Measurements from ENCODE around the gene COL23A1. TPM values are rescaled to one million over a fixed set of nuclear protein-coding genes. Genes with fewer than 3 reads are reported as not detected.

COL23A1 gene
- total and polyA plus RNA-seq, 2 experiments from 2014 or later, result 4.8 to 8.2 TPM

- no peaks in the 10 kb centered on the region for H3K36me3 Mint-ChIP-seq (ENCODE audit: low read depth)
- ATAC-seq, result peak; percentile 65
- no peaks in the 10 kb centered on the region for H3K9me2 ChIP-seq (ENCODE audit: insufficient read depth)
- TF ChIP-seq EZH2 (IDR thresholded peaks at IDR 0.05; ENCODE audit: low read depth, unreplicated experiment) (no peak), EZH2phosphoT487 (IDR thresholded peaks at IDR 0.05; ENCODE audit: unreplicated experiment) (no peak), JUNB (IDR thresholded peaks at IDR 0.05; ENCODE audit: unreplicated experiment) (no peak), ZNF462 (CRISPR knock-in tag; IDR thresholded peaks at IDR 0.05) (no peak), STAT1 (IDR thresholded peaks at IDR 0.05; ENCODE audit: unreplicated experiment) (no peak), CREB1 (CRISPR knock-in tag; IDR thresholded peaks at IDR 0.05; ENCODE audit: low read depth) (no peak), ZNF114 (CRISPR knock-in tag; IDR thresholded peaks at IDR 0.05) (no peak), REST (IDR thresholded peaks at IDR 0.05; ENCODE audit: unreplicated experiment) (no peak), NANOG (IDR thresholded peaks at IDR 0.05; ENCODE audit: borderline replicate concordance) (no peak)
- no peaks in the 10 kb centered on the region for H3K36me3 ChIP-seq (ENCODE audit: insufficient read depth)
- DNase-seq (ENCODE audit: low spot score), result no peak
- no peak overlapping the region for H3K4me2 ChIP-seq
- H4K20me1 ChIP-seq (replicated peaks; ENCODE audit: insufficient read depth), result no peaks in the 10 kb centered on the region; the same call in 1 of the 2 replicates
- H3K4me3 ChIP-seq, result no peak overlapping the region
- H3K9me3 Mint-ChIP-seq, result no peaks in the 10 kb centered on the region
- H3K79me2 ChIP-seq (replicated peaks; ENCODE audit: insufficient read depth), result no peaks in the 10 kb centered on the region; the same call in 1 of the 2 replicates
- no peaks in the 10 kb centered on the region for H3F3A ChIP-seq (replicated peaks; ENCODE audit: low read depth)
- peaks cover 14% of the 10 kb centered on the region for H3K4me1 Mint-ChIP-seq
- H3K27me3 Mint-ChIP-seq (ENCODE audit: insufficient read depth, low read depth, poor library complexity), result peaks cover 5% of the 10 kb centered on the region
- H3K4me1 ChIP-seq (ENCODE audit: insufficient read depth), result no peaks in the 10 kb centered on the region
- H3K27me3 ChIP-seq (ENCODE audit: insufficient read depth), result no peaks in the 10 kb centered on the region
- no peak overlapping the region for H2AFZ ChIP-seq
- H3K4me3 Mint-ChIP-seq, result no peak overlapping the region
- H3K27ac ChIP-seq (ENCODE audit: low read depth), result no peak overlapping the region
- H3K27ac Mint-ChIP-seq, result no peak overlapping the region
Measured at GRCh38 chr5:178398901-178399700, 191.1 kb downstream of the COL23A1 start.

All from GM23338 (cell line).